Loucy (cell line): ENCODE results near the gene MYO10.

Experiments used
- H2AFZ ChIP-seq: fragments of 200-600 bp; sonication (generic); 2 replicates; pipeline ENCODE4 v1.6.0; 2016; ENCODE audit warnings: antibody characterized with exemption, mild to moderate bottlenecking, low read length, moderate library complexity
- H3F3A ChIP-seq: fragments of 200-600 bp; 2 replicates; pipeline ENCODE4 v1.6.0; 2016; ENCODE audit warnings: antibody characterized with exemption, low read depth, mild to moderate bottlenecking
- H3K27me3 ChIP-seq: fragments of 200-600 bp; sonication (generic); 2 replicates; pipeline ENCODE4 v1.6.1; 2014; ENCODE audit warnings: low read length, mild to moderate bottlenecking; ENCODE audit not compliant: insufficient read depth, poor library complexity, severe bottlenecking
- H3K36me3 ChIP-seq: fragments of 200-600 bp; sonication (generic); 2 replicates; pipeline ENCODE4 v1.6.1; 2016; ENCODE audit warnings: low read length; ENCODE audit not compliant: insufficient read depth
- H3K4me1 ChIP-seq: fragments of 200-600 bp; sonication (generic); 2 replicates; pipeline ENCODE4 v1.5.1; 2014; ENCODE audit warnings: low read length, mild to moderate bottlenecking; ENCODE audit not compliant: insufficient read depth, poor library complexity, severe bottlenecking
- H3K4me2 ChIP-seq: fragments of 200-600 bp; sonication (generic); 2 replicates; pipeline ENCODE4 v1.6.0; 2014; ENCODE audit warnings: antibody characterized with exemption, low read length, low read depth, mild to moderate bottlenecking; ENCODE audit not compliant: poor library complexity, severe bottlenecking
- H3K4me3 ChIP-seq: fragments of 200-600 bp; sonication (generic); 2 replicates; pipeline ENCODE4 v1.5.1; 2014; ENCODE audit warnings: low read length, mild to moderate bottlenecking, mixed read lengths; ENCODE audit not compliant: poor library complexity, severe bottlenecking
- H3K79me2 ChIP-seq: fragments of 200-600 bp; sonication (generic); 2 replicates; pipeline ENCODE4 v1.6.1; 2014; ENCODE audit warnings: low read length; ENCODE audit not compliant: insufficient read depth
- H3K9ac ChIP-seq: fragments of 200-600 bp; sonication (generic); 2 replicates; pipeline ENCODE4 v1.6.0; 2014; ENCODE audit warnings: mild to moderate bottlenecking, low read depth, low read length, moderate library complexity; ENCODE audit not compliant: poor library complexity, severe bottlenecking
- H3K9me2 ChIP-seq: fragments of 200-600 bp; sonication (generic); replicated peaks from 2 replicates; pipeline ENCODE4 v1.6.1; 2016; ENCODE audit warnings: low read depth, low read length, mixed read lengths
- H3K9me3 ChIP-seq: fragments of 200-600 bp; sonication (generic); 2 replicates; pipeline ENCODE4 v1.6.1; 2014; ENCODE audit warnings: mild to moderate bottlenecking, antibody characterized with exemption, low read length, low read depth; ENCODE audit not compliant: insufficient read depth
- H4K20me1 ChIP-seq: fragments of 200-600 bp; sonication (generic); 2 replicates; pipeline ENCODE4 v1.6.0; 2014; ENCODE audit warnings: antibody characterized with exemption, low read length, mild to moderate bottlenecking; ENCODE audit not compliant: insufficient read depth, poor library complexity, severe bottlenecking
- EZH2phosphoT487 ChIP-seq: fragments of 200-600 bp; IDR thresholded peaks from 2 replicates; pipeline ENCODE4 v1.6.1; 2018; ENCODE audit warnings: antibody characterized with exemption, mild to moderate bottlenecking, moderate library complexity, borderline replicate concordance
- TF ChIP-seq, protein P1 (sequence below): fragments of 200-600 bp; sonication (generic); conservative IDR thresholded peaks from 2 replicates; pipeline ENCODE4 v1.5.1; 2014; ENCODE audit warnings: mild to moderate bottlenecking, antibody characterized with exemption, low read length

The MYO10 gene

DNA sequence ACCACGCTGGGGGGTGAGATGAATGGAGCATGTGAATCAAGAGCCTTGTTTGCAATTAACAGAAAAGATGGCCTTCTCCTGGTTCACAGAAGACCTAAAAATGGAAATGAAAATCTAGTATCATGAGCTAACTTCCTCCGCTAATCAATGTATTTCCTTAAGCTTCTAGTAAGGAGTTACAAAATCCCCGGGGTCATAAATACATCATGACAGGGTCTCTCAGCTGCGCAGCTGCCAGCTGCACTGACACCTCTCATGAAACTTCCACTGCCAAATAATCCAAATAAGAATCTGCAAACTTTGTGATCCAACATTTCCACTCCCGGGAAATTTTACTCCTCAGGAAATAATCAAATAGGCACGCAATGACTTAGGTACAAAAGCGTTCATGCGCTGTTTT, 11.9 kb downstream of the MYO10 start:
- Histone ChIP-seq H3K27me3 (no peaks in the 10 kb centered on the region), H3K79me2 (no peaks in the 10 kb centered on the region), H3K4me1 (no peaks in the 10 kb centered on the region), H3K9ac (no peak overlapping the region), H3K9me3 (no peaks in the 10 kb centered on the region), H4K20me1 (no peaks in the 10 kb centered on the region), H3K4me2 (no peak overlapping the region), H3K36me3 (no peaks in the 10 kb centered on the region), H3K9me2 (no peaks in the 10 kb centered on the region), H3K4me3 (no peak overlapping the region), H3F3A (no peaks in the 10 kb centered on the region), H2AFZ (no peak overlapping the region)
- TF ChIP-seq, protein P1, sequence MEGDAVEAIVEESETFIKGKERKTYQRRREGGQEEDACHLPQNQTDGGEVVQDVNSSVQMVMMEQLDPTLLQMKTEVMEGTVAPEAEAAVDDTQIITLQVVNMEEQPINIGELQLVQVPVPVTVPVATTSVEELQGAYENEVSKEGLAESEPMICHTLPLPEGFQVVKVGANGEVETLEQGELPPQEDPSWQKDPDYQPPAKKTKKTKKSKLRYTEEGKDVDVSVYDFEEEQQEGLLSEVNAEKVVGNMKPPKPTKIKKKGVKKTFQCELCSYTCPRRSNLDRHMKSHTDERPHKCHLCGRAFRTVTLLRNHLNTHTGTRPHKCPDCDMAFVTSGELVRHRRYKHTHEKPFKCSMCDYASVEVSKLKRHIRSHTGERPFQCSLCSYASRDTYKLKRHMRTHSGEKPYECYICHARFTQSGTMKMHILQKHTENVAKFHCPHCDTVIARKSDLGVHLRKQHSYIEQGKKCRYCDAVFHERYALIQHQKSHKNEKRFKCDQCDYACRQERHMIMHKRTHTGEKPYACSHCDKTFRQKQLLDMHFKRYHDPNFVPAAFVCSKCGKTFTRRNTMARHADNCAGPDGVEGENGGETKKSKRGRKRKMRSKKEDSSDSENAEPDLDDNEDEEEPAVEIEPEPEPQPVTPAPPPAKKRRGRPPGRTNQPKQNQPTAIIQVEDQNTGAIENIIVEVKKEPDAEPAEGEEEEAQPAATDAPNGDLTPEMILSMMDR, result no peak
- TF ChIP-seq EZH2phosphoT487, result no peak

DNA sequence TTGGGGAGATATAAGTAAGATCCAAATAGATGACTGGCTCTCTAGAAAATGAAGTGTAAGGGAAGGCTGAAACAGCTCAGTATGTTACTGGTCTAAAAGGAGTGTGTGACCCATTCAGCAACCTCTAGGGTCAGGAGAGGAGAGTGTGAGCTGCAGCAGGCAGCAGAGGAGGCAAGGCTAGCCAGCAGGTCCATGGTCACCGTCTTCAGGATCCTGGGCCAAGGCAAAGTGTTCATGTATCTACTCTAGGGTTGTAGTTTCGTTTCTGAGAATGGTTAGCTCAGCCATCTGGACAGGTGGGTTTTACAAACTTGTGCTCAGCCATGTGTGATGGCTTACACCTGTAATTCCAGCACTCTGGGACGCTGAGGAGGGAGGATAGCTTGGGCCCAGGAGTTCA, 13.7 kb downstream of the MYO10 start:
- Histone ChIP-seq H3K79me2 (no peaks in the 10 kb centered on the region), H3K27me3 (no peaks in the 10 kb centered on the region), H3K9ac (no peak overlapping the region), H3F3A (no peaks in the 10 kb centered on the region), H3K4me3 (no peak overlapping the region), H3K4me1 (no peaks in the 10 kb centered on the region), H4K20me1 (no peaks in the 10 kb centered on the region), H3K9me2 (no peaks in the 10 kb centered on the region), H3K4me2 (no peak overlapping the region), H2AFZ (no peak overlapping the region), H3K36me3 (no peaks in the 10 kb centered on the region), H3K9me3 (no peaks in the 10 kb centered on the region)
- no peak for TF ChIP-seq EZH2phosphoT487
- TF ChIP-seq, protein P1, result no peak

DNA sequence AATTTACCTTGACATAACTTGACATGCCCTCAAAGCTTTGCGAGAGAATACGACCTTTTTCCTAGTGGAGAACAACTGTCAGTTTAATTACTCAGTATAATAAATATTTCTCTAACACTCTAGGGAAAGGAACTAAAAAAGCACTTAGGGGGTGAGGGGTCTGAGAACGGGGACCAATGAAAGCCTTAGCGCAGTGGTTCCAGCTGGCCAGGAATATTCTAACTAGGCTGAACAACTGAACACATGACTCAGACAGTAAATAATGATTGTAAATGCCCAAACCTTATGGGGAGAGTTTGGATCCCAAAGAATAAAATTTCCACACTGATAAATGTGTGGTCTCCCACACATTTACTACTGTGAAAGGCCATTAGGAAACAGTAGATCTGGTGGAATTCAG, 14.9 kb downstream of the MYO10 start:
- TF ChIP-seq, protein P1, result no peak
- TF ChIP-seq EZH2phosphoT487, result no peak
- H4K20me1 ChIP-seq, result no peaks in the 10 kb centered on the region
- no peaks in the 10 kb centered on the region for H3K9me2 ChIP-seq
- no peaks in the 10 kb centered on the region for H3F3A ChIP-seq
- H3K4me2 ChIP-seq, result no peak overlapping the region
- H3K27me3 ChIP-seq, result no peaks in the 10 kb centered on the region
- H3K9ac ChIP-seq, result no peak overlapping the region
- no peak overlapping the region for H3K4me3 ChIP-seq
- no peaks in the 10 kb centered on the region for H3K79me2 ChIP-seq
- no peaks in the 10 kb centered on the region for H3K4me1 ChIP-seq
- H3K9me3 ChIP-seq, result no peaks in the 10 kb centered on the region
- no peaks in the 10 kb centered on the region for H3K36me3 ChIP-seq
- no peak overlapping the region for H2AFZ ChIP-seq
